IMR-90 (cell line): ENCODE results near the gene CLIC4.

Experiments used
- CEBPB ChIP-seq: IDR thresholded peaks from 2 replicates; pipeline ENCODE4 v1.6.1; 2012; ENCODE audit warnings: low read depth, low read length, improper control_type of control experiment
- MAFK ChIP-seq: IDR thresholded peaks from 2 replicates; pipeline ENCODE4 v1.6.1; 2012; ENCODE audit warnings: low read depth, low read length, improper control_type of control experiment
- SMC3 ChIP-seq: fragments of 150-350 bp; IDR thresholded peaks from 2 replicates; pipeline ENCODE4 v1.6.1; 2016; ENCODE audit warnings: low read depth, mild to moderate bottlenecking, antibody characterized with exemption, low read length, moderate library complexity
- TF ChIP-seq, protein P1 (sequence below): conservative IDR thresholded peaks from 2 replicates; pipeline ENCODE4 v1.5.1; 2012; ENCODE audit warnings: mild to moderate bottlenecking, low read depth, low read length, improper control_type of control experiment
- TF ChIP-seq, protein P2 (sequence below): fragments of 150-350 bp; IDR thresholded peaks from 2 replicates; pipeline ENCODE4 v1.6.1; 2017; ENCODE audit warnings: mild to moderate bottlenecking, antibody characterized with exemption, low read length, low read depth

DNA sequence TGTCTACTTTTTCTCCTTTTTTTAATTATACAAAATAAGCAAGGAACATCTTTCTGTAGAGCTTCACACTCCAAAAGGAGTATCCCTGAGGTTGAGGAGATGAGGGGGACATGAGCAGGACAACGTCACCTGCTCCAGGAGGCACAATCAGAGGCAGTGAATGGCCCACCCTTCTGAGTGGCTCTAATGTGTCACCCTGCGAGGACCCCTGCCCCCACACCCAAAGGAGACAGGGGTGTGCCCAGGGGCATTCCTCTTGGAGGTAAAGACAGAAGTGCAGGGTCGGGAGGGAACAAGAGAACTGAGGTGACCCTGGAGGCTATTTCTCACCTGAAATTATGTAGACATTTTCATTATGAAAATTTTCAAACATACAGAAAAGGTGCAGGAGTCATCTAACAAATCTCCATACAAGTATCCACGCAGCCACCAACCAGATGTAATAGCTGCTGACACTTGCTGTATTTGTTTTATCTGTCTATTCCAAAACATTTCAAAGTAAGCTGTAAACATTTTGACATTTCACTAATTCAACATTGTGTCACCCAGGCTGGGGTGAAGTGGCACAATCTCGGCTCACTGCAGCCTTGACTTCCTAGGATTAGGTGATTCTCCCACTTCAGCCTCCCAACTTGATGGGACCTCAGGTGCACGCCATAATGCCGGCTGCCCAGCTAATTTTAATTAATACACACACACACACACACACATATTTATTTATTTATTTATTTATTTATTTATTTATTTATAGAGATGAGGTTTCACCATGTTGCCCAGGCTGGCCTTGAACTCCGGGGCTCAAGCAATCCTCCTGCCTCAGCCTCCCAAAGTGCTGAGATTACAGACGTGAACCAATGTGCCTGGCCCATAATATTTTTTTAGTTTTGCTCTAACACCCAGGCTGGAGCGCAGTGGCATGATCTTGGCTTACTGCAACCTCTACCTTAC, 114.1 kb downstream of the CLIC4 start:
- TF ChIP-seq, protein P1, sequence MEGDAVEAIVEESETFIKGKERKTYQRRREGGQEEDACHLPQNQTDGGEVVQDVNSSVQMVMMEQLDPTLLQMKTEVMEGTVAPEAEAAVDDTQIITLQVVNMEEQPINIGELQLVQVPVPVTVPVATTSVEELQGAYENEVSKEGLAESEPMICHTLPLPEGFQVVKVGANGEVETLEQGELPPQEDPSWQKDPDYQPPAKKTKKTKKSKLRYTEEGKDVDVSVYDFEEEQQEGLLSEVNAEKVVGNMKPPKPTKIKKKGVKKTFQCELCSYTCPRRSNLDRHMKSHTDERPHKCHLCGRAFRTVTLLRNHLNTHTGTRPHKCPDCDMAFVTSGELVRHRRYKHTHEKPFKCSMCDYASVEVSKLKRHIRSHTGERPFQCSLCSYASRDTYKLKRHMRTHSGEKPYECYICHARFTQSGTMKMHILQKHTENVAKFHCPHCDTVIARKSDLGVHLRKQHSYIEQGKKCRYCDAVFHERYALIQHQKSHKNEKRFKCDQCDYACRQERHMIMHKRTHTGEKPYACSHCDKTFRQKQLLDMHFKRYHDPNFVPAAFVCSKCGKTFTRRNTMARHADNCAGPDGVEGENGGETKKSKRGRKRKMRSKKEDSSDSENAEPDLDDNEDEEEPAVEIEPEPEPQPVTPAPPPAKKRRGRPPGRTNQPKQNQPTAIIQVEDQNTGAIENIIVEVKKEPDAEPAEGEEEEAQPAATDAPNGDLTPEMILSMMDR = no peak
- no peak for TF ChIP-seq MAFK
- TF ChIP-seq, protein P2, sequence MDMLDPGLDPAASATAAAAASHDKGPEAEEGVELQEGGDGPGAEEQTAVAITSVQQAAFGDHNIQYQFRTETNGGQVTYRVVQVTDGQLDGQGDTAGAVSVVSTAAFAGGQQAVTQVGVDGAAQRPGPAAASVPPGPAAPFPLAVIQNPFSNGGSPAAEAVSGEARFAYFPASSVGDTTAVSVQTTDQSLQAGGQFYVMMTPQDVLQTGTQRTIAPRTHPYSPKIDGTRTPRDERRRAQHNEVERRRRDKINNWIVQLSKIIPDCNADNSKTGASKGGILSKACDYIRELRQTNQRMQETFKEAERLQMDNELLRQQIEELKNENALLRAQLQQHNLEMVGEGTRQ = no peak
- TF ChIP-seq SMC3 = no peak
- TF ChIP-seq CEBPB = no peak
